ENCODE data around the gene ZNF814.
"Not testable (repeated sequence)": the region's sequence is repeated elsewhere in the genome, so short reads cannot be mapped to it uniquely, and the experiment has no call there.

Gene ZNF814

DNA sequence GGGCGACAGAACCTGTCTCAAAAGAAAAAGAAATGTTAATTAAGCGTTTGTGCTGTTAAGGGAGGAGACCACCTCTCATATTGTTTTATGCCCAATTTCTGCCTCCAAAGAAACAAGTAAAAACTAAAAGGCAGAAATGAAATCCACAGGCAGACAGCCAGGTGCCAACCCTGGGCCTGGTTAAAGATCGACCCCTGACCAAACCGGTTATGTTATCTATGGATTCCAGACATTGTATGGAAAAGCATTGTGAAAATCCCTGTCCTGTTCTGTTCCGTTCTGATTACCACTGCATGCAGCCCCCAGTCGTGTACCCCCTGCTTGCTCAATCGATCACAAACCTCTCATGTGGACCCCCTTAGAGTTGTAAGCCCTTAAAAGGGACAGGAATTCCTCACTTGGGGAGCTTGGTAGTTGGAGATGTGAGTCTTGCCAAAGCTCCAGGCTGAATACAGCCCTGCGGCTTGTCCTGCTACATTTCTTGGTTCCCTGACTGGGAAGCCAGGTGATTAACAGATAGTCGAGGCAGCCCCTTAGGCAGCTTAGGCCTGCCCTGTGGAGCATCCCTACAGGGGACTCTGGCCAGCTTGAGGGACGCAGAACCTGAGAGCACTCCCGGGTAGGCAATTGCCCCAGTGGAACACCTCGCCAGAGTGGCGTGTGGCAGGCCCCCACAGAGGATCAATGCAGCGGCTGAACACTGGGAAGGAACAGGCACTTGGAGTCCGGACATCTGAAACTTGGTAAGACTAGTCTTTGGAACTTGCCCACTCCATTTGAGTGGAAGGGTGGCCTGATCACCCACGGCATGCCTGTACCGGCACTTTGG, 73.4 kb downstream of the ZNF814 start:
- no peak for FAIRE-seq

- FAIRE-seq = no peak
These were observed 74.2 kb downstream of the ZNF814 start, which contains the start of gene ZNF552 for GRCh38 chr19:57814505-57815246. TSS of gene ZNF552 (minus strand) at chr19:57814913. CDS start at chr19:57814743, 170 bp downstream.

GRCh38 chr19:57813919-57814504, 74.8 kb downstream of the ZNF814 start:
- FAIRE-seq = no peak

DNA sequence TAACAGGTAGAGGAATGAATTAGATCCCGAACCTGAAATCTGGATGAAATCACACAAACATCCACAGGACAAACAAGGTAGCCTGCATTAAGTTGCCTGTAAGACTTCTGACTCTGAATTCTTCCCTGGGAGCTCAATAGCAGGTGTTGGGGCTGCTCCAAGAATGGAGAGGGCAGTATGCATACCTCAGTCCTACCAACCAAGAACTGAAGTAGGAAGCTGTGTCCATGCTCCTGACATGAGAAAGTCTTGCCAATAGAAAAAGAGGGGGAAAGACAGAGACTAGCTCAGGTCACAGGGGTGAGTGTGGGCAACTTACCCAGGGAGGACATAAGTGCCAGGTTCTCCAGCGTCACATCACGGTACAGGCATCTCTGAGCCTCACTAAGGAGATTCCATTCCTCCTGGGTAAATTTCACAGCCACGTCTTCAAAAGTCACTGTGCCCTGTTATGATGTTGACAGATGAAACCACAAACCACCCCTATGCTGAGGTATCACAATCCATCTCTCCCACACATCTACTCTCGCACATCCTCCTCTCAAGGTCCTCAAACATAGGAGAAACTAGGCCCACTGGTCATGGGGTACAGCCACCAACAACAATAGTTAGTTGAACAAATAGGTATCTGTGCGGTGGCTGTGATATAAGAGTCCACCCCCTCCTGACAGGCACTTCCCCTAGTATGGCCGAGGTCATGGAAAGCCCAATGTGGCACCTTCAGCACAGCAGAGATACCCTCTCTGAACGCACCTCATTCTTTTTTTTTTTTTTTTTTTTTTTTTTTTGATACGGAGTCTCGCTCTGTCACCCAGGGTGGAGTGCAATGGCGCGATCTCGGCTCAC, 75.6 kb downstream of the ZNF814 start:
- not testable (repeated sequence) for FAIRE-seq

DNA sequence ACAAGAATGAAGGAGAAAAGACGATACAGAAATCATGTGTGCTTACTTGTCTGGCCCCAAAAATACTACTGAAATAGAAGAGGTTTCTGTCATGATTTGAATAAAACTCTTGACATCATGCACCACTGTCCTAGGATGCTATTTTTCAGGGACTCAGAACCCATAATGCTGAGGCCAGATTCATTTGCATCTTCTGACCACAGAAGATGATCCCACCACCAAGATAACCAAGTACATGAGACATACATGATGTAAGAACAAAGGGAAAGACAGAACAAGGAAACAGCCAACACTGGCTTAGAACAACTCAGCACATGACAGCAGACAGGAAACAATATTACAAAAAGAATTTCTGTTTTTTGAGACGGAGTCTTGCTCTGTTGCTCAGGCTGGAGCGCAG, 76.6 kb downstream of the ZNF814 start:
- FAIRE-seq = no peak

- FAIRE-seq = not testable (repeated sequence)
These were observed 78.2 kb downstream of the ZNF814 start for GRCh38 chr19:57810410-57811295.

GRCh38 chr19:57807541-57807940, 81.3 kb downstream of the ZNF814 start:
- no peak for FAIRE-seq

DNA sequence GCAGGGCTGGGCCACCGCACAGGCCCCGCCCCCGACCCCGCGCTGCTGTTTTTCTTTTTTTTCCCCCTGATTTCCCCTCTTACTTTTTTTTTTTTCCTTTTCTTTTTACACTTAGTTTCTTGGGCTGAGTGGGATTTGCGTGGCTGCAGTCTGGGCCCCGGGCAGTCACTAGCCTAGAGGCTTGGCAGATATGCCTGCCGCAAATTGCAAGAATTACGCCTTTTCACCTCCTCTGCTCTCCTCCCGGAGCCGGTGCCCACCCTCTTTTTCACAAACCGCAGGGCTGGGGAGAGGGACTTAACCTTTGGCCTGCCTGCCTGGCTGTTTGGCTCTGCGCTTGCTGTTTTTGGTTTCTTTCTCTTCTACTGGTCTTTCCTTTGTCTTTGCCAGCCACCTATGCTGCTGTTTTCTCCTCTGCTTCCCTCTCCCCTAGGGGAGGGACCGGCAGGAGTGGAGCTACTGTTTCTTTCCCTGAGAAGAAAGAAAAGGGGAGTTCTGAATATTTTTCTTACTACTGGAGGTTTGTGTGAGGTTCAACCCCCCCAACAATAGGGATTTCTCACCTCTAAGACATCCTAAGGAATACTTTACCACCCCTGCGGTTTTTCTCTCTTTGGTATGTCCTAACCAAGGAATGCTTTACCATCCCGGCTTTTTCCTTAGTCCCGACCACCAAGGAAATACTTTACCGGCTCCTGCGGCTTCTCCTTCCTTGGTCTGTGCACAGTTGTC, 85.1 kb downstream of the ZNF814 start:
- no peak for FAIRE-seq

- no peak for FAIRE-seq
These were observed 85.6 kb downstream of the ZNF814 start for GRCh38 chr19:57803265-57803593.

GRCh38 chr19:57802269-57802668, 86.6 kb downstream of the ZNF814 start:
- no peak for FAIRE-seq

DNA sequence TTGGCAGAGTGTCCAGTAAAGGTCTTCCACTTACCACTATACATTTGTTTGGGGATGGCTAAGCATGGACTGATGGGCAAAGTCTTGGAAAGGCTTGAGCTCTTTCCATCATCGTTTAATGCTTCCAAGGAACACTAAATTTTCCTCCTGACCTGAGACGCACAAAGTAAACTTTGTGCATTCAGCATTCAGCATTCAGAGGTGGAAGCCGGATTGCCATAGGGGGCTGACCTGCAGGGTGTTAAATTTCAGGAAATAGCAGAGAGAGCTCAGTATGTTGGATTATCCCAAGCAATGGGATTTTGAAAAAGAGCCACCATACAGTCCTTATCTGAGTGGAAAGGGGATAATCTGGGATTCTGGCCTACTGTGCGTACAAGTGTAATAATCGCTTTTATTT, 88.1 kb downstream of the ZNF814 start:
- no peak for FAIRE-seq

Measured in islet of Langerhans (tissue), 1 donor.